ENCODE results near the gene CPZ.

- TF ChIP-seq, protein P1, sequence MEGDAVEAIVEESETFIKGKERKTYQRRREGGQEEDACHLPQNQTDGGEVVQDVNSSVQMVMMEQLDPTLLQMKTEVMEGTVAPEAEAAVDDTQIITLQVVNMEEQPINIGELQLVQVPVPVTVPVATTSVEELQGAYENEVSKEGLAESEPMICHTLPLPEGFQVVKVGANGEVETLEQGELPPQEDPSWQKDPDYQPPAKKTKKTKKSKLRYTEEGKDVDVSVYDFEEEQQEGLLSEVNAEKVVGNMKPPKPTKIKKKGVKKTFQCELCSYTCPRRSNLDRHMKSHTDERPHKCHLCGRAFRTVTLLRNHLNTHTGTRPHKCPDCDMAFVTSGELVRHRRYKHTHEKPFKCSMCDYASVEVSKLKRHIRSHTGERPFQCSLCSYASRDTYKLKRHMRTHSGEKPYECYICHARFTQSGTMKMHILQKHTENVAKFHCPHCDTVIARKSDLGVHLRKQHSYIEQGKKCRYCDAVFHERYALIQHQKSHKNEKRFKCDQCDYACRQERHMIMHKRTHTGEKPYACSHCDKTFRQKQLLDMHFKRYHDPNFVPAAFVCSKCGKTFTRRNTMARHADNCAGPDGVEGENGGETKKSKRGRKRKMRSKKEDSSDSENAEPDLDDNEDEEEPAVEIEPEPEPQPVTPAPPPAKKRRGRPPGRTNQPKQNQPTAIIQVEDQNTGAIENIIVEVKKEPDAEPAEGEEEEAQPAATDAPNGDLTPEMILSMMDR (IDR thresholded peaks at IDR 0.05), result no peak
- TF ChIP-seq POLR2A (IDR thresholded peaks at IDR 0.05), result no peak
Measured at GRCh38 chr4:8585186-8585585, 7.4 kb upstream of the CPZ start.

Measured in breast epithelium (tissue), 3 donors.